ENCODE measurements around the gene SAP30. TPM values are rescaled to one million over a fixed set of nuclear protein-coding genes. Genes with fewer than 3 reads are reported as not detected.

Gene SAP30
- total RNA-seq, 1 experiment from 2014 or later: 12.0 TPM

DNA sequence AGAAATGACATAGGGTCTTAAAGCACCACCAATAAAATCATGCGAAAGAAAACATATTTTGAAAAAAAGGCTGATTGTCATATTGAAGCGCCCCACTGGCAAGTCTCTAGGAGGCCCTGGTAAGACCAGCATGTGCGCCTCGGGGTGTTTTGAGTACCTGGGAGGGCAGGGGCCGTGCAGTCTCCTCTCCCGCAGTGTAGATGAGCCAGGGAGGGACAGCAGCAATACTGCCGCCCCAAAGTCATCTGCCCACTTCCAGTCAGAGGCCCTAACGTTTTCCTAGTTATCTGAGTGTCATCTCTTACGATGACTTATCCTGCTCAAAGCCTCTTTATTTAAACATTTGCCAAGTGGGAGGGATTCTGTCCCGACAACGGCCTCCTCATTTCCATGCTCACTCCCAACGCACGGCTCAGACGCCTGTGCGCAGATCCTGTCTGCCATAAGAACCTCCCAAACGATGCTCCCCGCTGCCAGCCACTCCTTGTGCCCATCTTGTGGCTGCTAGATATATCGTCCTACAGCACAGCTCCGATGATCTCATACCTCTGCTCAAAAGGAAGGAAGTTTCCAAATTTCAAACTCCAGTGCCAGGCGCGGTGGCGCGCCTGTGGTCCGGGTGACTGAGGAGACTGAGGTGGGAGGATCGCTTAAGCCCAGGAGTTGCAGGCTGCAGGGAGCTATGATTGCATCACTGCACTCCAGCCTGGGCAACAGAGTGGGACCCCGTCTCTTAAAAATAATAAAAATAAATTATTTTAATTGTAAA, 45.3 kb downstream of the SAP30 start (continued):
- TF ChIP-seq, protein P1, sequence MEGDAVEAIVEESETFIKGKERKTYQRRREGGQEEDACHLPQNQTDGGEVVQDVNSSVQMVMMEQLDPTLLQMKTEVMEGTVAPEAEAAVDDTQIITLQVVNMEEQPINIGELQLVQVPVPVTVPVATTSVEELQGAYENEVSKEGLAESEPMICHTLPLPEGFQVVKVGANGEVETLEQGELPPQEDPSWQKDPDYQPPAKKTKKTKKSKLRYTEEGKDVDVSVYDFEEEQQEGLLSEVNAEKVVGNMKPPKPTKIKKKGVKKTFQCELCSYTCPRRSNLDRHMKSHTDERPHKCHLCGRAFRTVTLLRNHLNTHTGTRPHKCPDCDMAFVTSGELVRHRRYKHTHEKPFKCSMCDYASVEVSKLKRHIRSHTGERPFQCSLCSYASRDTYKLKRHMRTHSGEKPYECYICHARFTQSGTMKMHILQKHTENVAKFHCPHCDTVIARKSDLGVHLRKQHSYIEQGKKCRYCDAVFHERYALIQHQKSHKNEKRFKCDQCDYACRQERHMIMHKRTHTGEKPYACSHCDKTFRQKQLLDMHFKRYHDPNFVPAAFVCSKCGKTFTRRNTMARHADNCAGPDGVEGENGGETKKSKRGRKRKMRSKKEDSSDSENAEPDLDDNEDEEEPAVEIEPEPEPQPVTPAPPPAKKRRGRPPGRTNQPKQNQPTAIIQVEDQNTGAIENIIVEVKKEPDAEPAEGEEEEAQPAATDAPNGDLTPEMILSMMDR (IDR thresholded peaks at IDR 0.05 in 2 of 3, conservative IDR thresholded peaks at IDR 0.05 in 1 of 3; ENCODE audit: borderline replicate concordance in 1 of 3, insufficient read depth in 1 of 3, low read depth in 2 of 3, low read length in 2 of 3): no peak
- TF ChIP-seq, protein P2, sequence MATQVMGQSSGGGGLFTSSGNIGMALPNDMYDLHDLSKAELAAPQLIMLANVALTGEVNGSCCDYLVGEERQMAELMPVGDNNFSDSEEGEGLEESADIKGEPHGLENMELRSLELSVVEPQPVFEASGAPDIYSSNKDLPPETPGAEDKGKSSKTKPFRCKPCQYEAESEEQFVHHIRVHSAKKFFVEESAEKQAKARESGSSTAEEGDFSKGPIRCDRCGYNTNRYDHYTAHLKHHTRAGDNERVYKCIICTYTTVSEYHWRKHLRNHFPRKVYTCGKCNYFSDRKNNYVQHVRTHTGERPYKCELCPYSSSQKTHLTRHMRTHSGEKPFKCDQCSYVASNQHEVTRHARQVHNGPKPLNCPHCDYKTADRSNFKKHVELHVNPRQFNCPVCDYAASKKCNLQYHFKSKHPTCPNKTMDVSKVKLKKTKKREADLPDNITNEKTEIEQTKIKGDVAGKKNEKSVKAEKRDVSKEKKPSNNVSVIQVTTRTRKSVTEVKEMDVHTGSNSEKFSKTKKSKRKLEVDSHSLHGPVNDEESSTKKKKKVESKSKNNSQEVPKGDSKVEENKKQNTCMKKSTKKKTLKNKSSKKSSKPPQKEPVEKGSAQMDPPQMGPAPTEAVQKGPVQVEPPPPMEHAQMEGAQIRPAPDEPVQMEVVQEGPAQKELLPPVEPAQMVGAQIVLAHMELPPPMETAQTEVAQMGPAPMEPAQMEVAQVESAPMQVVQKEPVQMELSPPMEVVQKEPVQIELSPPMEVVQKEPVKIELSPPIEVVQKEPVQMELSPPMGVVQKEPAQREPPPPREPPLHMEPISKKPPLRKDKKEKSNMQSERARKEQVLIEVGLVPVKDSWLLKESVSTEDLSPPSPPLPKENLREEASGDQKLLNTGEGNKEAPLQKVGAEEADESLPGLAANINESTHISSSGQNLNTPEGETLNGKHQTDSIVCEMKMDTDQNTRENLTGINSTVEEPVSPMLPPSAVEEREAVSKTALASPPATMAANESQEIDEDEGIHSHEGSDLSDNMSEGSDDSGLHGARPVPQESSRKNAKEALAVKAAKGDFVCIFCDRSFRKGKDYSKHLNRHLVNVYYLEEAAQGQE (IDR thresholded peaks at IDR 0.05; ENCODE audit: low read depth): no peak

DNA sequence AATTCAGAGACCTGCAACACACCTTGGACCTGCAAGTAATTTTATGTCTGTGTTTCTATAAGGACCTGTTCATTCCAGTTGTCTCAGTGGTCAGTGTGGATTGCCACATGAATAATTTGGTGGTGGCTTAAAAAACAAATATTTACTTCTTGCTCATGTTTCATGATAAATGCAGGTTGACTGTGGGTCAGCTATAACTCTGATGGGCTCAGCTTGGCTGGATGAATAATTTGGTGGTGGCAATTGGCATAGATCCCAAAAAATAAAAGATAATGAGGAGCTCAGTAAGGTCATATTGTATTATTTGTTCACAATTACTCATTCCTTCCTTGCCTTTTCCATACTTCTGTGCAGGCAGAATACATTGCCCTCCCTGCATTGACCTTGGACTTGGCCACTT, 47.1 kb downstream of the SAP30 start:
- H3K27me3 ChIP-seq (ENCODE audit: insufficient read depth, low read length): no peaks in the 10 kb centered on the region
- H2AFZ ChIP-seq (ENCODE audit: low read depth, low read length, poor library complexity, severe bottlenecking): no peak overlapping the region
- ChIA-PET CTCF (interaction anchor here (0.8 to 1.2 kb wide), 3 partner anchors 99 to 404 kb away, joined by 3 to 9 read pairs (median 3); no protein-coding TSS in a partner anchor), POLR2A (no interaction called here), RAD21 (ENCODE audit: low non-redundant PET in 1 of 2, low total read pairs in 2 of 2, uncharacterized antibody in 2 of 2, unreplicated experiment in 2 of 2) (interaction anchor here in 1 of 2 experiments (1.1 kb wide), 1 partner anchor 99 kb away, joined by 3 read pairs; no protein-coding TSS in a partner anchor)
- no peak overlapping the region for H3K4me2 ChIP-seq (ENCODE audit: low read length)
- no peaks in the 10 kb centered on the region for H3K9me3 ChIP-seq (ENCODE audit: control insufficient read depth in 1 of 2, insufficient read depth in 1 of 2, low read depth in 1 of 2, low read length in 2 of 2)
- ATAC-seq (no peak), DNase-seq (ENCODE audit: low read depth, low spot score) (no peak)
- H3K79me2 ChIP-seq (ENCODE audit: insufficient read depth, low read length): no peaks in the 10 kb centered on the region
- no peaks in the 10 kb centered on the region for H3K4me1 ChIP-seq (ENCODE audit: control insufficient read depth in 1 of 2, insufficient read depth in 2 of 2, low read length in 2 of 2)
- no peaks in the 10 kb centered on the region for H4K20me1 ChIP-seq (ENCODE audit: insufficient read depth)
- TF ChIP-seq POLR2A (IDR thresholded peaks at IDR 0.05; ENCODE audit: borderline replicate concordance, extremely low read depth, insufficient read depth, insufficient read length) (no peak), CEBPB (IDR thresholded peaks at IDR 0.05; ENCODE audit: low read depth) (no peak), JUND (IDR thresholded peaks at IDR 0.05) (no peak)
- TF ChIP-seq, protein P3, sequence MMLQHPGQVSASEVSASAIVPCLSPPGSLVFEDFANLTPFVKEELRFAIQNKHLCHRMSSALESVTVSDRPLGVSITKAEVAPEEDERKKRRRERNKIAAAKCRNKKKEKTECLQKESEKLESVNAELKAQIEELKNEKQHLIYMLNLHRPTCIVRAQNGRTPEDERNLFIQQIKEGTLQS (IDR thresholded peaks at IDR 0.05): no peak
- H3K9ac ChIP-seq (ENCODE audit: low read length): no peak overlapping the region
- H3K9me2 ChIP-seq (ENCODE audit: insufficient read depth): no peaks in the 10 kb centered on the region
- no peaks in the 10 kb centered on the region for H3K36me3 ChIP-seq (ENCODE audit: control insufficient read depth in 1 of 2, insufficient read depth in 2 of 2, low read length in 2 of 2)
- no TSS peak for BruUV-seq (replicated peaks)
- intact Hi-C loops (cut with micrococcal nuclease): loop anchor here (1.0 to 5.0 kb wide), 3 partner anchors 99 to 405 kb away; no protein-coding TSS in a partner anchor
- H3K4me3 ChIP-seq (replicated peaks in 1 of 2; ENCODE audit: low read depth in 1 of 2, low read length in 2 of 2): no peak overlapping the region
- H3K27ac ChIP-seq (ENCODE audit: low read depth, low read length): no peak overlapping the region

Data from HCT116 (cell line).